Liver (tissue), 9 donors: ENCODE measurements around the gene ROBO2. TPM values are rescaled to one million over a fixed set of nuclear protein-coding genes. Genes with fewer than 3 reads are reported as not detected.
A peak's percentile ranks its signal among the peaks of the same experiment; 100 is the strongest.

Experiments used
- DNase-seq: peaks from one replicate; pipeline ENCODE4 v3.0.0-alpha.2; 2017; ENCODE audit warnings: low spot score
- H3K27ac ChIP-seq, 2 donors: one replicate each; pipeline ENCODE4 v1.7.0; 2013; ENCODE audit warnings: inconsistent platforms in 2 of 2, low read length in 2 of 2, control low read depth in 1 of 2, low read depth in 1 of 2, mild to moderate bottlenecking in 1 of 2
- H3K27me3 ChIP-seq, 4 donors: one replicate each; pipeline versions ENCODE4 v1.6.1 to v1.7.0; 2013; ENCODE audit warnings: low read length in 3 of 4, inconsistent platforms in 1 of 4, mild to moderate bottlenecking in 1 of 4, moderate library complexity in 1 of 4; ENCODE audit not compliant: control insufficient read depth in 4 of 4, insufficient read depth in 4 of 4
- H3K36me3 ChIP-seq, 4 donors: one replicate each; pipeline versions ENCODE4 v1.6.1 to v1.7.0; 2013; ENCODE audit warnings: low read length in 3 of 4, mild to moderate bottlenecking in 3 of 4, low read depth in 1 of 4, moderate library complexity in 1 of 4; ENCODE audit not compliant: control insufficient read depth in 4 of 4, insufficient read depth in 3 of 4
- H3K4me1 ChIP-seq, 4 donors: one replicate each; pipeline versions ENCODE4 v1.6.1 to v1.7.0; 2013; ENCODE audit warnings: low read length in 3 of 4, mild to moderate bottlenecking in 3 of 4, moderate library complexity in 1 of 4; ENCODE audit not compliant: control insufficient read depth in 4 of 4, insufficient read depth in 4 of 4
- H3K4me3 ChIP-seq, 3 donors: one replicate each; pipeline versions ENCODE4 v1.6.1 to v1.7.0; 2013; ENCODE audit warnings: low read length in 3 of 3, control low read depth in 1 of 3, low read depth in 1 of 3, mild to moderate bottlenecking in 1 of 3
- H3K9ac ChIP-seq, 2 donors: one replicate each; pipeline ENCODE4 v1.7.0; 2013; ENCODE audit warnings: low read length in 2 of 2, mild to moderate bottlenecking in 2 of 2, moderate library complexity in 2 of 2, control low read depth in 1 of 2, low read depth in 1 of 2
- H3K9me3 ChIP-seq, 4 donors: one replicate each; pipeline versions ENCODE4 v1.6.1 to v1.7.0; 2013; ENCODE audit warnings: low read length in 3 of 4; ENCODE audit not compliant: control insufficient read depth in 4 of 4
- ATF3 ChIP-seq: IDR thresholded peaks from 2 replicates; pipeline ENCODE4 v1.6.1; 2016; ENCODE audit warnings: antibody characterized with exemption
- EGR1 ChIP-seq, 2 donors: IDR thresholded peaks; 2 replicates each; pipeline ENCODE4 v1.6.1; 2016 to 2018; ENCODE audit warnings: antibody characterized with exemption in 2 of 2, low read depth in 2 of 2
- FOXA1 ChIP-seq: IDR thresholded peaks from 2 replicates; pipeline ENCODE4 v1.6.1; 2016; ENCODE audit warnings: antibody characterized with exemption
- GABPA ChIP-seq, 2 donors: IDR thresholded peaks in 1 of 2; conservative IDR thresholded peaks in 1 of 2; 2 replicates each; pipeline ENCODE4 v1.6.1; 2016; ENCODE audit warnings: antibody characterized with exemption in 2 of 2, mild to moderate bottlenecking in 1 of 2, moderate library complexity in 1 of 2
- HNF4A ChIP-seq, 2 donors: conservative IDR thresholded peaks; 2 replicates each; pipeline ENCODE4 v1.6.1; 2016; ENCODE audit warnings: antibody characterized with exemption in 2 of 2, mild to moderate bottlenecking in 2 of 2
- JUND ChIP-seq, 2 donors: IDR thresholded peaks; 2 replicates each; pipeline ENCODE4 v1.6.1; 2016; ENCODE audit warnings: antibody characterized with exemption in 2 of 2
- NR2F2 ChIP-seq: IDR thresholded peaks from 2 replicates; pipeline ENCODE4 v1.6.1; 2016; ENCODE audit warnings: antibody characterized with exemption
- RAD21 ChIP-seq, 2 donors: IDR thresholded peaks; 2 replicates each; pipeline ENCODE4 v1.6.1; 2016; ENCODE audit warnings: antibody characterized with exemption in 2 of 2, mild to moderate bottlenecking in 2 of 2
- REST ChIP-seq: IDR thresholded peaks from 2 replicates; pipeline ENCODE4 v1.6.1; 2016; ENCODE audit warnings: antibody characterized with exemption, mild to moderate bottlenecking
- SP1 ChIP-seq: IDR thresholded peaks from 2 replicates; pipeline ENCODE4 v1.6.1; 2018; ENCODE audit warnings: antibody characterized with exemption, mild to moderate bottlenecking
- TAF1 ChIP-seq: conservative IDR thresholded peaks from 2 replicates; pipeline ENCODE4 v1.6.1; 2016; ENCODE audit warnings: antibody characterized with exemption, mild to moderate bottlenecking
- ZBTB33 ChIP-seq: IDR thresholded peaks from 2 replicates; pipeline ENCODE4 v1.6.1; 2016; ENCODE audit warnings: antibody characterized with exemption
- WGBS: extraction: QIAGEN DNeasy Blood & Tissue Kit; methylation state at CpG from one replicate; pipeline ENCODE4 v1.1.7; 2013; 5-methylcytosine and 5-hydroxymethylcytosine counted together
- polyA plus RNA-seq, 2 donors: library from polyadenylated mRNA; stranded (reverse) in 1 of 2; unstranded in 1 of 2; fragments of 200-250 nt in 1 of 2; fragments of >200 nt in 1 of 2; fragmentation: Nextera tagmentation in 1 of 2; extraction: Ambion mirVana in 1 of 2; gene quantifications; one replicate each; pipeline versions ENCODE4 v1.2.1 to v1.2.3, GENCODE V29; 2013 to 2015
- total RNA-seq, 2 donors: library from RNA; depleted of rRNA; stranded (reverse); fragments of >200 nt; gene quantifications; one replicate each; pipeline ENCODE4 v1.2.3, GENCODE V29; 2014
- donor health status: healthy.
- donor health status: healthy.
- donor health status: healthy.
- donor health status: healthy.
- donor health status: healthy.

Gene ROBO2
- total and polyA plus RNA-seq, 4 donors: 0.22 to 19.4 (median 1.1) TPM

GRCh38 chr3:77081240-77081661, 41.4 kb downstream of the ROBO2 start:
- WGBS: 24% methylated on average over 3 of the region's 3 CpGs

DNA sequence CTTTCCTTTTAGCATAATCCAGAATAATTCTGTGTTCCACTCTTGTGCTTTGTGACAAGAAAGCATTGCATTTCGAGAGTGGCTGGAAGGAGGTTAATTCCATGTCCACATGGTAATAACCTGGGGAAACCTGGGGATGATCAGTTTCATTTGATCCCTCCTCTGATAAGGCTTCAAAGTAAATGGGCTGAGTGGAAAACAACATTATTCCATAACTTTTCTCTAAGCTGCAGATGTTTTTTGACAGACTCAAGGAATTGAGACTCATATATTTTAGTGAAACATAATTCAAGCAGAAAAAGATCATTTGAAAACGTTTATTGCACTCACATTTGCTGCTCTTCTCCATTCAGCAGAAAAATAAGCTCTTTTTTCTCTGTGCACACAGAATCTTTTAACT, 44.6 kb downstream of the ROBO2 start:
- no peak for DNase-seq
- 54% methylated on average over 2 of the region's 2 CpGs for WGBS

More at GRCh38 chr3:77081240-77081661, 41.4 kb downstream of the ROBO2 start:
- Histone ChIP-seq H3K9me3 (no peaks in the 10 kb centered on the region), H3K4me3 (no peak overlapping the region), H3K9ac (no peak overlapping the region), H3K4me1 (no peaks in the 10 kb centered on the region), H3K27ac (no peak overlapping the region), H3K27me3 (no peaks in the 10 kb centered on the region), H3K36me3 (no peaks in the 10 kb centered on the region)
- TF ChIP-seq GABPA (IDR thresholded peaks at IDR 0.05 in 1 of 2, conservative IDR thresholded peaks at IDR 0.05 in 1 of 2) (no peak), EGR1 (IDR thresholded peaks at IDR 0.05; ENCODE audit: low read depth in 2 of 2) (no peak), JUND (IDR thresholded peaks at IDR 0.05) (peak in 1 of 2 donors; percentile 10), HNF4A (conservative IDR thresholded peaks at IDR 0.05) (peak in 1 of 2 donors; percentile 10), FOXA1 (no peak), TAF1 (no peak)
- no peak for DNase-seq

GRCh38 chr3:77086408-77086807, 46.5 kb downstream of the ROBO2 start:
- DNase-seq: no peak
- H3K27me3 ChIP-seq: no peaks in the 10 kb centered on the region
- 94% methylated on average over 6 of the region's 6 CpGs for WGBS
- no peaks in the 10 kb centered on the region for H3K36me3 ChIP-seq
- no peaks in the 10 kb centered on the region for H3K4me1 ChIP-seq
- H3K9me3 ChIP-seq: no peaks in the 10 kb centered on the region
- no peak overlapping the region for H3K4me3 ChIP-seq
- no peak overlapping the region for H3K27ac ChIP-seq
- TF ChIP-seq ZBTB33: no peak
- no peak for TF ChIP-seq EGR1 (IDR thresholded peaks at IDR 0.05; ENCODE audit: low read depth in 2 of 2)
- TF ChIP-seq SP1: no peak
- H3K9ac ChIP-seq: no peak overlapping the region

More for the DNA sequence above, 44.6 kb downstream of the ROBO2 start:
- Histone ChIP-seq H3K9ac (no peak overlapping the region), H3K27ac (no peak overlapping the region), H3K4me3 (no peak overlapping the region), H3K4me1 (no peaks in the 10 kb centered on the region), H3K9me3 (no peaks in the 10 kb centered on the region), H3K27me3 (no peaks in the 10 kb centered on the region), H3K36me3 (no peaks in the 10 kb centered on the region)
- TF ChIP-seq ATF3 (no peak), EGR1 (IDR thresholded peaks at IDR 0.05; ENCODE audit: low read depth in 2 of 2) (no peak), NR2F2 (no peak), REST (no peak), RAD21 (IDR thresholded peaks at IDR 0.05) (no peak)
